Measurements from ENCODE around the gene HNRNPA2B1.
A peak's percentile ranks its signal among the peaks of the same experiment; 100 is the strongest.

The HNRNPA2B1 gene

GRCh38 chr7:26200444-26201246 lies at the start of gene HNRNPA2B1:
Gene HNRNPA2B1 (minus strand): TSS chr7:26200746. CDS start chr7:26200577, 169 bp downstream.
- DNase-seq: peak; percentile 99

GRCh38 chr7:26250239-26250638 lies 49.7 kb upstream of the HNRNPA2B1 start:
- no peak for DNase-seq

- no peak for DNase-seq
Observed at GRCh38 chr7:26245150-26245549, 44.6 kb upstream of the HNRNPA2B1 start.

GRCh38 chr7:26238032-26238431 lies 37.5 kb upstream of the HNRNPA2B1 start:
- DNase-seq: no peak

GRCh38 chr7:26237035-26237807 lies 36.7 kb upstream of the HNRNPA2B1 start:
- DNase-seq: no peak

GRCh38 chr7:26233902-26234511 lies 33.5 kb upstream of the HNRNPA2B1 start:
- DNase-seq: no peak

GRCh38 chr7:26227987-26228386 lies 27.4 kb upstream of the HNRNPA2B1 start:
- no peak for DNase-seq

- no peak for DNase-seq
Observed at GRCh38 chr7:26224359-26224758, 23.8 kb upstream of the HNRNPA2B1 start.

- no peak for DNase-seq
Observed at GRCh38 chr7:26216049-26216448, 15.5 kb upstream of the HNRNPA2B1 start.

GRCh38 chr7:26213807-26214515 lies 13.4 kb upstream of the HNRNPA2B1 start:
- no peak for DNase-seq

- no peak for DNase-seq
Observed at GRCh38 chr7:26212921-26213718, 12.6 kb upstream of the HNRNPA2B1 start.

- DNase-seq: no peak
Observed at GRCh38 chr7:26208040-26208439, 7.5 kb upstream of the HNRNPA2B1 start.

- no peak for DNase-seq
Observed at GRCh38 chr7:26203016-26203415, 2.5 kb upstream of the HNRNPA2B1 start.

- DNase-seq: peak; percentile 21
Observed at GRCh38 chr7:26202019-26202990, 1.8 kb upstream of the HNRNPA2B1 start.

- DNase-seq: peak; percentile 92
Observed at GRCh38 chr7:26201247-26202018, 887 bp upstream of the HNRNPA2B1 start, which contains the start of gene CBX3. Gene CBX3 (plus strand): TSS chr7:26201745. CDS start chr7:26202999, 1,254 bp downstream.

- DNase-seq: peak; percentile 48
Observed at GRCh38 chr7:26200038-26200443, 505 bp downstream of the HNRNPA2B1 start.

GRCh38 chr7:26199301-26200037 lies 1.1 kb downstream of the HNRNPA2B1 start:
- no peak for DNase-seq

GRCh38 chr7:26198781-26199169 lies 1.8 kb downstream of the HNRNPA2B1 start:
- DNase-seq: no peak

- peak; percentile 45 for DNase-seq
Observed at GRCh38 chr7:26198133-26198780, 2.3 kb downstream of the HNRNPA2B1 start.

Data from NCI-H1694 (cell line).